Measurements from ENCODE around the gene SPG7. TPM values are rescaled to one million over a fixed set of nuclear protein-coding genes. Genes with fewer than 3 reads are reported as not detected.

Gene SPG7
- total RNA-seq, 2 experiments from 2014 or later: 71.9 to 79.6 TPM

DNA sequence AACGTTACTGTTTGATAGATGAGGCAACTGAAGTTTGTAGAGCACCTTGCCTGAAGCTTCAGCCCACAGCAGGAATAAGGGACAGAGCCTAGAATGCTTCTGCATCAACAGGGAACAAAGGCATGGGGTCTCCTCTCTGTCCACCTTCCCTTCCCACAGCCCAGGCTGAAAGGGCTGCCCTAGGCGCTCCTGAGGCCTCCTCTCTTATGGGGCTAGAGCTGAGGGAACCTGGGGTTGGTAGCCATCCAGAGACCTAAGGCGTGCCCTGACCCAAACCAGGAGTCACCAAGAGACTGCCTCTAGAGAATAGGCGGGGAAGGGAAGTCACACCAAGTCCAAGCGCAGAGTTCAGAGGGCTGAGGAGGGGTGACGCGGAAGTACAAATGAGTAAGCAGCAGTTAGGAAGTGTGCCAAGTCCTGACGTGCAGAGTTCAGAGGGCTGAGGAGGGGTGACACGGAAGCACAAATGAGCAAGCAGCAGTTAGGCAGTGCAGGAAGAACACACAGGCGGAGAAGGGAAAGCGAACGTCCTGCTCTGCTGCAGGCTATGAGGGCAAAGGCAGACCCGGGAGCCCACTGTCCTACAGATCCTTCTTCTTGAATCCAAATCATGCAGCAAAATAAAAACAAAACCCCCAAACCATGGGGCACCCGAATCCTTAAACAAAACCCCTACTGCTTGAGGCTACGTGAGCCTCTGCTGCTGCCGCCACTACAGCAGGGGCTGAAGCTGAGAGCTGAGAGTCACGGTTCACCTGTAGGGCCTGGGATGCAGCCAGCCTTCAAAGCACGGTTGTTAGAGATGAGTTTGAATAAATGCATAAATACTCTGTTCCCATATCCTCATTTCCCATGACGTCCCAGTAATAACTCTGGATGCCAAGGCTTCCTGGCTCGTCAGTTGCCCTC, 2.7 kb upstream of the SPG7 start:
- ChIA-PET POLR2A (interaction anchor here (0.9 to 1.7 kb wide), 3 partner anchors 15 to 258 kb away, joined by 3 to 7 read pairs (median 3); no protein-coding TSS in a partner anchor), CTCF (interaction anchor here (1.1 to 1.2 kb wide), 2 partner anchors 20 to 189 kb away, joined by 3 to 4 read pairs; no protein-coding TSS in a partner anchor)

DNA sequence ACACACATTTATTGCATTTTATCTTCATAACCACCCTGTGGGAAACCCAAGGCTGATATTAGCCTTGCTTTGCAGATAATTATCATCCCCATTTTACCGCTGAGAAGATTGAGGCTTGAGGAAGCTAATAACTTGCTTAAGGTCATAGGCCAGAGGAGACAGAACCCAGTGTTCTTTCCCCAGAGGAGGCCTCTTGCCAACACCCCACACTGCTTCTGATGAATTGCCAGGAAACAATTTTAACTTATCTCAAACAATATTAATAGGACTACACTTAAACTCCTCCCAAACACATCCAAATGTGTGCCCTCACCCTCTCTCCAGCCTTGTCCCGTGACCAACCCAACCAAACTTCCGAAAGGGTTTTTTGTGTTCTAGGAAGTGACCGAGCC, 2.1 kb upstream of the SPG7 start:
- CTCF ChIA-PET: interaction anchor here (1.2 kb wide), 1 partner anchor 190 kb away, joined by 3 read pairs; no protein-coding TSS in a partner anchor
- POLR2A ChIA-PET: interaction anchor here (0.9 kb wide), 1 partner anchor 258 kb away, joined by 3 read pairs; no protein-coding TSS in a partner anchor

DNA sequence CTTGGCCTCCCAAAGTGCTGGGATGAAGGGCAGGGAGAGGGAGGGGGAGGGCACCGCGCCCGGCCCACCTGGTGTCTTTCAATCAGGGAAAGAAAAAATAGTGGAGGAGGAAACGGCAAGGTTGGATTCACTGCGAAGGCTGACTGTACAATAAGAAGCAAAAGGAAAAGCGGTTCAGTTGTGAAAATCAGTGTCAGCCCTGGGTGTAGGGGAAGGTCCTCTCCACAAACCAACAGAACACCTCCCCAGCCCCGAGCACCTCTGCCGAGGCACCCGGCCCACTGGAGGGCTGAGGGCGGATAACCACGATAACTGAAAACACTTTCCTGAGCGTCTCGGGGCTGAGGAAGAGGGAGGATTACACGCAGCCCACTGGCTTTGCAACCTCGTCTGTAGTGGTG, 1.4 kb upstream of the SPG7 start:
- POLR2A ChIA-PET: interaction anchor here (0.6 to 2.4 kb wide), 7 partner anchors 8 to 191 kb away, joined by 3 to 17 read pairs (median 3); no protein-coding TSS in a partner anchor

DNA sequence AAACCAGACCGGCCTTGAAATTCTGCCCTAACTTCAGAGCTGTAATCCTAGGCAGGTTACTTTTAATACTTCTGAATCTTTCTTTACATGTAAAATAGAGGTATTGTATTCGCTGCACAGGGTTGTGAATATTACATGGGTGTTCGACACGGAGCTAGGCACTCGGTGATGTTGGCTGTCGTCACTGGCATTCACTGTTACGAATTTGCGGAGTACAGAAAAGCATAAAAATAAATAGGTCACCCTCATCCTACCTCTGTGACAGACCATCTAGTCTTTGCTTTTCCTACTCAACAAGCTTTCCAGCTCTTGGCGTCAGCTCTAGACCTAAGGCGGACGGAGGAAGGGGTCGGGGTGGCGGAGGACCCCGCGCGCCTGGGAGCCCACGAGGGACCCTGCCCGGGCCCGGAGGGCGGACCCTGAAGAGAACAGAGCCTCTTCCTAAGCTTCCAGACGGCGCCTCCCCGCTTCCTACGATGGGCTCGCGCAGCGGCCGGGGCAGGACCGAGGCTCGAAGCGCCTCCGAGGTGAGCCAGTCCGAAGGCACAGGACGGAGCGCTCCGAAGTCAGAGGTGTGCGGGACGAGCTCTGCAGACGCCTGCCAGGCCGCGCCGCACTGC, 879 bp upstream of the SPG7 start:
- ChIA-PET CTCF (interaction anchor here (0.7 to 4.1 kb wide), 6 partner anchors 9 to 195 kb away, joined by 3 to 24 read pairs (median 4); no protein-coding TSS in a partner anchor), POLR2A (interaction anchor here (0.6 to 2.4 kb wide), 8 partner anchors 8 to 192 kb away, joined by 3 to 17 read pairs (median 3); no protein-coding TSS in a partner anchor)

More for the DNA sequence above, 1.4 kb upstream of the SPG7 start:
- CTCF ChIA-PET: interaction anchor here (0.7 to 4.1 kb wide), 4 partner anchors 9 to 195 kb away, joined by 3 to 24 read pairs (median 4); no protein-coding TSS in a partner anchor

DNA sequence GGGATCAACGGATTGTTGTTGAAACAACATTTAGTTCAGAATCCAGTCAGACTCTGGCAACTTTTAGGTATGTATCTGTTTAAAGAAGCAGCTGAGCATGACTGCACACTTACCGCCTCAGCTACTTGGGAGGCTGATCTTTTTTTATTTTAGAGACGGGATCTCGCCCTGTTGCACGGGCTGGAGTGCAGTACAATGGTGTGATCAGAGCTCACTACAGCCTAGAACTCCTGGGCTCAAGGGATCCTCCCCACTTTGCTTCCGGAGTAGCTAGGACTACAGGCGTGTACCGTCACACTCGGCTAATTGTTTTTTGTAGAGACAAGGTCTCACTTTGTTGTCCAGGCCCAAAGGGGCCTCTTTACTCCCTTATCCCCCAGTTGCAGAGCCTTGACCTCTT, 2.3 kb downstream of the SPG7 start:
- ChIA-PET CTCF (interaction anchor here (0.6 to 4.1 kb wide), 3 partner anchors 195 to 305 kb away, joined by 3 to 24 read pairs (median 5); no protein-coding TSS in a partner anchor), POLR2A (no interaction called here)

DNA sequence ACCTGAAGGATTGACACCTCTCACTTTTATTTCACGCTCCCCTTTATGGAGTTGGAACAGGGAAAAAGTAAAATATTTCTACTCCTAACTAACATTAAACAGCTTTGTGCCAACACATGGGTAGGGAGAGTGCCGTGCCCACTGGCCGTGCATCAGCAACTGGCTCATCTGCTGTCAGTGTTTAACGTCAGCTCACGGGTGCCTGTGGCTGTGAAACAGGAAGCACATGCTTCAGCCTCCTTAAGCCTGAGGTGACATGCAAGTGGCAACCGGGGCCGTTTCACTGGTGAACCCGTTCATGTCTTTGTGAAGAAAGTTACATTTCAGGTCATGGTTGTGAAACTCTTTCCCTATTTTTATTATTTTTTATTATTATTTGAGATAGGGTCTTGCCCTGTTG, 3.2 kb downstream of the SPG7 start:
- POLR2A ChIA-PET: no interaction called here
- CTCF ChIA-PET: no interaction called here

DNA sequence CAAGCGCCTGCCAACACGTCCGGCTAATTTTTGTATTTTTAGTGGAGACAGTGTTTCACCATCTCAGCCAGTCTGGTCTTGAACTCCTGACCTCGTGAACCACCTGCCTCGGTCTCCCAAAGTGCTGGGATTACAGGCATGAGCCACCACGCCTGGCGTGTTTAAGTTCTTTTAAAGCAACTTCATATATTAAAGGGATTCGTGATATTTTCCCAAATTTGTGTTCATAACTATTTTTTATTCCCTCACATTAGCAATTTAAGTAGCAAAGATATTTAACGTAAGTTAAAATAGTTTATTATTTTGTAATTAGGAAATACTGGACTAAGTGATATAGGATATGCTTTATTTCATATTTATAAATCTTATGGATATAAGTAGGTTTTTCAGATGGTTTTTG, 4.2 kb downstream of the SPG7 start:
- CTCF ChIA-PET: no interaction called here
- POLR2A ChIA-PET: no interaction called here

DNA sequence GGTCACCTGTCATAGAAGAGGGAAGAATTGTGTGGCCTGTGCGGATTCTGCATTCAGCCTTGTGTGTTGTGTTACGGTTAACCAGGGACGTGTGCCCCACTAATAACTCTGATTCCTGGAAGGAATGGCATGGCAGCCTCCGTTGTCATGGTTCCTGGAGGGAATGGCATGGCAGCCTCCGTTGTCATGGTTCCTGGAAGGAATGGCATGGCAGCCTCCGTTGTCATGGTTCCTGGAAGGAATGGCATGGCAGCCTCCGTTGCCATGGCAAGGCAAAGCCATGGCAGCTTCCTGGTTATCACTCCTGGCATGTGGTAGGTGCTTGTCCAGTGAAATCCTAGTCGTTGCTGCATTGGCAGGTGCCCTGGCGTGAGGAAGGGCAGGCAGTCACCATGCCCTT, 8.9 kb downstream of the SPG7 start:
- POLR2A ChIA-PET: no interaction called here
- CTCF ChIA-PET: interaction anchor here (1.1 kb wide), 1 partner anchor 59 kb away, joined by 3 read pairs; no protein-coding TSS in a partner anchor

DNA sequence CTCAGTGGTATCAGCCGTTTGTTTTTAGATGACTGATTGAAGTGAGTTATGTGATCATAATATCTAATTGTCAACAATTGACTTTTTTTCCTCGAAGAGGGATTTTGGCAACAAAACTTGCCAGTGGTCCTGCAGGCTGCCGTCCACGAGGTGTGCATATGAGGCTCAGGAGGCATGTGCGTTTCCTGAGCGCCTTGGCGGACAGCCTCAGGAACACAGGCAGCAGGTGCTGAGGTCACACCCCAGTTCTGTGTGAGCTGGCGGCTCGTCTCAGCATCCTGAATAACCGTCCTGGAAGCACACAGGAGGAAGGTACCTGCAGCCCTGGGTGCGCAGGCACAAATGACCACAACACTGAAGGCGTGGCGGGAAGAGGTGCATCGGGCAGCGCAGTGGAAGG, 11.7 kb downstream of the SPG7 start:
- ChIA-PET POLR2A (no interaction called here), CTCF (no interaction called here)

DNA sequence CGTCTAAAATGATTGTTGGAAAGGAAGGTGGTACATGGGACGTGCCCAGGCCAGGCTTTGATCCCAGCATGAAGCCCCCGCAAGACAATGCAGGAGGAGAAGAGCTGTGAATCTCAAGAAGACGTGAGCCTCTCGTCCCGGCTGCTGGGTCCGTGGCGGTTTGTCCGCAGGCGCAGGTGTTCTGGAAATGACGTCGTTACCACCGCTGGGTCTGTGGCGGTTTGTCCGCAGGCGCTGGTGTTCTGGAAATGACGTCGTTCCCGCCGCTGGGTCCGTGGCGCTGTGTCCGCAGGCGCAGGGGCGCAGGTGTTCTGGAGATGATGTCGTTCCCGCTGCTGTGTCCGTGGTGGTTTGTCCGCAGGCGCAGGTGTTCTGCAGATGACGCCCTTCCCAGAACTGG, 14.1 kb downstream of the SPG7 start:
- CTCF ChIA-PET: no interaction called here
- POLR2A ChIA-PET: no interaction called here

DNA sequence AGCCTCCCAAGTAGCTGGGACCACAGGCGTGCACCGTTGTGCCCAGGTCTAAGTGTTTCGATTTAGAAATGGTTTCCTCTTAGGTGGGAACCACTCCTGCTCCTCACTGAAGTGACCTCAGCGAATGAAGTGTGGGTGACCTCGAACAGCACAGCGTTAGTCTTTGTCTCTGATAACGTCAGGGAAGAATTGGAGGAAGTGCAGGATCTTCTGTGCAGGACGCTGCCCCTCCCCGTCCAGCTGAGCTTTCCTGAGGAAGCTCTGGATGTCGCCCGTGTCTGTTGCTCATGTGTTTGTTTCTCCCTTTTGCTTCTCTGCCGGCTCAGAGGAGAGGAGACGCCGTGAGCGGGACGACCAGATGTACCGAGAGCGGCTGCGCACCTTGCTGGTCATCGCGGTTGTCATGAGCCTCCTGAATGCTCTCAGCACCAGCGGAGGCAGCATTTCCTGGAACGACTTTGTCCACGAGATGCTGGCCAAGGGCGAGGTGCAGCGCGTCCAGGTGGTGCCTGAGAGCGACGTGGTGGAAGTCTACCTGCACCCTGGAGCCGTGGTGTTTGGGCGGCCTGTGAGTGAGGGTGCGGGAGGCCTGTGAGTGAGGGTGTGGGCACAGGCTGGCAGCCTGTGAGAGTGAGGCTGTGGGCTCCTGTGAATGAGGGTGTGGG, 15.6 kb downstream of the SPG7 start:
- ChIA-PET CTCF (no interaction called here), POLR2A (no interaction called here)

DNA sequence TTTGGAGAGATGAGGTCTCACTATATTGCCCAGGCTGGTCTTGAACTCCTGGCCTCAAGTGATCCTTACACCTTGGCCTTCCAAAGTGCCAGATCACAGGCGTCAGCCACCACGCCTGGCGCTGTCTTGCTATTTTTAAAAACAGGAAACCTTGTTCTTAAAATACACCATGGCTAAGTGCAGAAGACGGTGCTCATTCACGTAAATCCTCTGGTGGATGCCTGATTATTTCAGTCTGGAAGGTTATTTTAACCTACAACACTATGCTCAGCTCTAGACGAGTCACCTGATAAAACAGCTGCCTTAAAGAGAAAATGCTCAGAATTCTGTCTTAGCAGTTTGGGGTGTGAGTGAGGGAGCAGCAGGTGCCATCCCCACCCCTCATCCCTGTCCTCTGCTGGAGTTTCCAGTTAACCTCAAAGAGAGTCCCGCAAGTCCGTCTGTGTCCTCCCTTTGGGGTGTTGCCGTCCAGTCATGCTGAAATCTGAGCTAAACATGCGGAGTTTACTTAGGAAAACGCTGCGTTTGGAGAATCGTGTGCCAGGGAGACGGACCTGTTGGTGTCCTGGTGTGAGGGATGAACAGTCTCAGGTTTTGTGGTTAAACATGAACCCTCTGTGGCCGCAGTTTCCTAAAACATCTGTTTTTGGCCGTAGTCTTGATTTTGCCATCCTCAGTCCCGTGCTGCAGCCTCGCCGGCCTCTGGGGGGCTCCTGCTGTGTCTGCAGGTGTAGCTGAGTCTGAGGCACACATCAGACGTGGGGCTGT, 17.1 kb downstream of the SPG7 start:
- POLR2A ChIA-PET: no interaction called here

DNA sequence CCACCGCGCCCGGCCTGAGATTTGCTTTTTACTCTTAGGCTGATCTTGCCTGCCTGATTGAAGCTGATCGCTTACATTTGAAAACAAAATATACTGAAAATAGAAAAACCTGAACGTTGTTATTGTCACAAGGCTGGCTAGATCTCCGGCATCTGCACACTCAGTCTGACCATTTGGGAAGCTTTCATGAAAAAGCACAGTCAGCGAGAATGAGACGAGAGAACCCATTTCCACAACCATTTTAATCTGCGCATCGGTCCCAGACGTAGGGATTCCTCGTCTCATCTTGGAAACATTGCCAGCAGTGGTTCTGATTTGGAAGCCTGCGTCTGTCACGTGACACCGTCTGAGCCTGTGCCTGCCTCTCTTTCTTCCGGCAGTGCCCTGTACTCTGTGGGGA, 20.9 kb downstream of the SPG7 start:
- CTCF ChIA-PET: no interaction called here
- POLR2A ChIA-PET: no interaction called here

More for the DNA sequence above, 17.1 kb downstream of the SPG7 start:
- CTCF ChIA-PET: no interaction called here

DNA sequence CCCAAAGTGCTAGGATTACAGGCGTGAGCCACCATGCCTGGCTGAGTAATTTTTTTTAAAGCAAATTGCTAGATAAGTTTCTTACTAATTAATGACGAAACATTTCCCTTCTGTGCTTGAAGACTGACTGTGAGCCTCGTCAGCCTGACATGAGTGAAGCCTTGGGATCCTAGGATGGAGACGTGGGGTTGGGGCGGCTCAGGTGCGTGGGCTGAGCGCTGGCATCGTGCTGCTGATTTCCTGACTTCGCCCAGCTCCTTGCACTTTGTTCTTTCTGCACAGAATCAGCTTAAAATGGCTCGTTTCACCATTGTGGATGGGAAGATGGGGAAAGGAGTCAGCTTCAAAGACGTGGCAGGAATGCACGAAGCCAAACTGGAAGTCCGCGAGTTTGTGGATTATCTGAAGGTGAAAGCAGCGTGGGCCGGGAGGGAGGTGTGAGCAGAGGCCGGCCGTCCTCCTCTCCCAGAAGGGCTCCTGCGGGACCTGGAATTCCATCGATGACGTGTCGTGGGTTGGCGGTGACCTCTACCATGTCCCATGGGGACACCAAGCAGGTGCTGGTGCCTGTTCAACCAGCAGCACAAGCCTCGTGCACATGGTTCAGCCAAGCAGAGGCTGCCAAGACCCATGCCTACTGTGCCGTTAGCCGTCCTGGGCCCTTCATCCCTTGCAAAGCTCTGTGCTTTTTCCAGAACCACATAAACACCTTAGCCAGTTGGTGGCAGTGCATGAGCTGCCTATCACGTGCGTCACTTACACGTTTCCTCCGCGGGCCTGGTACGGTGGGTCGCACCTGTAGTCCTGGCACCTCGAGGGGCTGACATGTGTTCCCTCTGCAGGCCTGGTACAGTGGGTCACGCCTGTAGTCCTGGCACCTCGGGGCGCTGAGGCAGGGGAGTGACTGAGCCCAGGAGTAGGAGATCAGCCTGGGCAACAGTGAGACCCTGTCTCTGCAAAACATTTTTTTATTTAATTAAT, 22.5 kb downstream of the SPG7 start:
- ChIA-PET POLR2A (no interaction called here), CTCF (no interaction called here)

DNA sequence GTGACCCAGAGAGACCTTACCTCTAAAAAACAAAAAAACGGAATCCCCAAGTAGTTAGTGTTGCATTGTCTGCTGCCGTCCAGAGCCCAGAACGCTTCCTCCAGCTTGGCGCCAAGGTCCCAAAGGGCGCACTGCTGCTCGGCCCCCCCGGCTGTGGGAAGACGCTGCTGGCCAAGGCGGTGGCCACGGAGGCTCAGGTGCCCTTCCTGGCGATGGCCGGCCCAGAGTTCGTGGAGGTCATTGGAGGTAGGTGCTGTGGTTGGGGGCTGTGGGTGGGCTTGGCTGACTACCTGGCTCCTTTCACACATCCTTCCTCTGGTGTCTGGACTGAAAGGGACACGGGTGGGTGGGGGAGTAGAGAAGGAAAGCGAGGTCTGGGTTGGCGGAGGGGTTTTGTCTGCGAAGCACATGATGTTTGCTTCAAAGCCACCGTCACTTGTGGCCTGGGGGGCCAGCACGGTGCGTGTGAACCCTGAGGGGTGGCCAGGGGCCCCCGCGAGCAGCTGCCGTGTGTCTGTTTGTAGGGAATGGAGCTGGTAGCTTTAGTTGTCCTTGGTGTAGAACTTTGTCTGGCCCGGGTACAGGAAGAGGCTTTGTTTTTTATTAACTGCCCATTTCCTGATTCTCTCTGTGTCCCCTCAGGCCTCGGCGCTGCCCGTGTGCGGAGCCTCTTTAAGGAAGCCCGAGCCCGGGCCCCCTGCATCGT, 23.8 kb downstream of the SPG7 start:
- ChIA-PET POLR2A (no interaction called here), CTCF (interaction anchor here (1.4 kb wide), 1 partner anchor 243 kb away, joined by 4 read pairs; no protein-coding TSS in a partner anchor)

DNA sequence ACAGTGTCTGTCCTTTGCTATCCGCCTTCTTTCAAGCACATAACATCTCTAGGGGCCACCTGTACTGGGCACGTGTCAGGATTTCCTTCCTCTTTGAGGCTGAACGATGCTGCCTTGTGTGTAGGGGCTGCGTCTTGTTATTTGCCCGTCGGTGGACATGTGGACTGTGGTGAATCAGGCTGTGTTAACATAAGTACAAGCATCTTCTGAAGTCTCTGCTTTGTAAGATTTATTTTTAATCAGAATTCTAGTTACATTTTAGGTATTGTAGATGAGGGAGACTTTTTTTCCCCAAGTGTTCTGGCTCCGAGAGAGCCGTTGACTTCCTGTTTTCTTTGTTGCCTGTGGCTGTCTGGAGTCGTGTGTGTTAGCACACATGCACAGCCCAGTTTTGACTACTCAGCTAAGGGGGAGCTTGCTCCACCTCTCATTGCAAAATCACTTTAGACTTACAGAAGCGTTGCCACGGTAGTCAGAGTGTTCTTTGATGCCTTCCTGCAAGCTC, 26.1 kb downstream of the SPG7 start:
- POLR2A ChIA-PET: interaction anchor here (0.7 kb wide), 1 partner anchor 10 kb away, joined by 3 read pairs; no protein-coding TSS in a partner anchor
- CTCF ChIA-PET: no interaction called here

DNA sequence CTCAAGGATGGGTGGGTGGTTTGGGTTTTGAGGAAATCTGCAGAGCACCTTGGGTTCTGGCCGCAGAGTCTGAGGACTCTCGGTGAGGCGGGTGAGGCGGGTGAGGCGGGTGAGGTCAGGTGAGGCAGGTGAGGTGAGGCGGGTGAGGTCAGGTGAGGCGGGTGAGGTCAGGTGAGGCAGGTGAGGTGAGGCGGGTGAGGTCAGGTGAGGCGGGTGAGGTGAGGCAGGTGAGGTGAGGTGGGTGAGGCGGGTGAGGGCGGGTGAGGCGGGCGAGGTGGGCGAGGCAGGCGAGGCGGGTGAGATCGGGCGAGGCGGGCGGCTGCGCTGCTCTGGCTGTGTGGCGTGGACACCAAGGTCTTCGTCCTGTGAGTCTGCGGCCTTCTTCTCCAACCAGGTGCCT, 28.2 kb downstream of the SPG7 start:
- ChIA-PET POLR2A (no interaction called here), CTCF (no interaction called here)

Measured in activated CD8-positive, alpha-beta memory T cell treated with anti-CD3 and anti-CD28 coated beads for 36 hours (primary cell).